ENCODE measurements around the gene INPP5K. TPM values are rescaled to one million over a fixed set of nuclear protein-coding genes. Genes with fewer than 3 reads are reported as not detected.

The INPP5K gene
- polyA plus RNA-seq, 10 donors, result 16.1 to 27.7 (median 25.1) TPM

Other genes starting within 250 kb of the INPP5K start
- gene BHLHA9, start 246.2 kb downstream of the INPP5K start, polyA plus RNA-seq (ENCODE audit: insufficient read length in 10 of 10), result not detected
- under 1 TPM in 3 of 10 donors, not detected in 7; 0.09 to 0.44 (median 0.22) TPM for gene TRARG1, start 236.9 kb downstream of the INPP5K start, polyA plus RNA-seq (ENCODE audit: insufficient read length in 10 of 10)
- 100 to 1,000 TPM; 665 to 848 (median 762) TPM for gene YWHAE, start 116.4 kb downstream of the INPP5K start, polyA plus RNA-seq (ENCODE audit: insufficient read length in 10 of 10)
- gene CRK, start 60.4 kb downstream of the INPP5K start, polyA plus RNA-seq (ENCODE audit: insufficient read length in 10 of 10), result 10 to 100 TPM; 33.0 to 50.1 (median 43.0) TPM
- 10 to 100 TPM; 73.4 to 88.1 (median 81.8) TPM for gene MYO1C, start 23.9 kb downstream of the INPP5K start, polyA plus RNA-seq (ENCODE audit: insufficient read length in 10 of 10)
- gene PITPNA, start 46.2 kb upstream of the INPP5K start, polyA plus RNA-seq (ENCODE audit: insufficient read length in 10 of 10), result 10 to 100 TPM; 23.2 to 35.8 (median 28.1) TPM
- 1 to 10 TPM; 2.9 to 6.3 (median 3.6) TPM for gene SLC43A2, start 112.2 kb upstream of the INPP5K start, polyA plus RNA-seq (ENCODE audit: insufficient read length in 10 of 10)
- gene SCARF1, start 129.1 kb upstream of the INPP5K start, polyA plus RNA-seq (ENCODE audit: insufficient read length in 10 of 10), result 1 to 10 TPM; 5.3 to 9.8 (median 7.0) TPM
- 1 to 10 TPM; 2.9 to 5.6 (median 3.7) TPM for gene RILP, start 133.3 kb upstream of the INPP5K start, polyA plus RNA-seq (ENCODE audit: insufficient read length in 10 of 10)
- gene PRPF8, start 168.3 kb upstream of the INPP5K start, polyA plus RNA-seq (ENCODE audit: insufficient read length in 10 of 10), result 100 to 1,000 TPM; 180 to 217 (median 189) TPM
- gene TLCD2, start 193.8 kb upstream of the INPP5K start, polyA plus RNA-seq (ENCODE audit: insufficient read length in 10 of 10), result 10 to 100 TPM in 1 of 10 donors, 1 to 10 TPM in 9; 3.9 to 11.3 (median 5.2) TPM
- gene WDR81, start 208.1 kb upstream of the INPP5K start, polyA plus RNA-seq (ENCODE audit: insufficient read length in 10 of 10), result 10 to 100 TPM in 9 of 10 donors, 1 to 10 TPM in 1; 6.4 to 16.6 (median 11.5) TPM
- gene SERPINF2, start 226.3 kb upstream of the INPP5K start, polyA plus RNA-seq (ENCODE audit: insufficient read length in 10 of 10), result 1 to 10 TPM in 5 of 10 donors, under 1 TPM in 5; 0.35 to 2.1 (median 1.1) TPM
- 100 to 1,000 TPM; 241 to 389 (median 322) TPM for gene SERPINF1, start 245.4 kb upstream of the INPP5K start, polyA plus RNA-seq (ENCODE audit: insufficient read length in 10 of 10)

All from muscle of back (tissue), 10 donors.